GM13976 (cell line): ENCODE measurements around the gene OXLD1.

Experiments used
- DNase-seq: peaks from one replicate; pipeline ENCODE4 v3.0.0; 2012; ENCODE audit warnings: low spot score
- CTCF ChIP-seq: IDR thresholded peaks from 2 replicates; pipeline ENCODE4 v1.5.1; 2012; ENCODE audit warnings: borderline replicate concordance, mild to moderate bottlenecking; ENCODE audit not compliant: insufficient read depth; ENCODE audit errors: extremely low read depth, missing control alignments, control extremely low read depth
- in situ Hi-C: fragments of 300-500 bp; cut with MboI; formaldehyde crosslinking; loops from one replicate; pipeline ENCODE4 v1.12.0; 2022; ENCODE audit warnings: low sequenced_read_pairs, mixed read lengths, inconsistent platforms; ENCODE audit not compliant: unreplicated experiment

Gene OXLD1

GRCh38 chr17:81640011-81640410 lies 26.4 kb downstream of the OXLD1 start:
- DNase-seq = no peak
- no peak for TF ChIP-seq CTCF
- in situ Hi-C loops = no loop called here

GRCh38 chr17:81638683-81639082 lies 27.7 kb downstream of the OXLD1 start:
- TF ChIP-seq CTCF = no peak
- DNase-seq = no peak
- in situ Hi-C loops = no loop called here

- peak; percentile 97 for DNase-seq
- TF ChIP-seq CTCF = no peak
- in situ Hi-C loops = no loop called here
Measured at GRCh38 chr17:81636505-81637288, 29.7 kb downstream of the OXLD1 start, which contains the start of the genes NPLOC4 and TSPAN10. TSS of gene NPLOC4 (minus strand) at chr17:81637112. CDS start at chr17:81636930, 182 bp downstream. TSS of gene TSPAN10 (plus strand) at chr17:81637196. CDS start at chr17:81642413, 5,217 bp downstream.

GRCh38 chr17:81635973-81636504 lies 30.4 kb downstream of the OXLD1 start:
- no peak for DNase-seq
- TF ChIP-seq CTCF = no peak
- in situ Hi-C loops = no loop called here

- in situ Hi-C loops = no loop called here
- no peak for DNase-seq
- no peak for TF ChIP-seq CTCF
Measured at GRCh38 chr17:81635431-81635830, 31.0 kb downstream of the OXLD1 start.

GRCh38 chr17:81631482-81631881 lies 34.9 kb downstream of the OXLD1 start:
- no peak for TF ChIP-seq CTCF
- in situ Hi-C loops = no loop called here

More at GRCh38 chr17:81631482-81631881, 34.9 kb downstream of the OXLD1 start:
- DNase-seq = no peak
